ENCODE measurements around the gene STK31.

The STK31 gene

GRCh38 chr7:23783115-23783514 is 73.1 kb downstream of the STK31 start:
- Histone ChIP-seq H3K27ac (ENCODE audit: low read length) (no peak overlapping the region), H2AFZ (ENCODE audit: low read depth, low read length) (no peak overlapping the region), H3K36me3 (replicated peaks; ENCODE audit: low read depth, low read length) (no peaks in the 10 kb centered on the region), H3K9ac (ENCODE audit: low read length) (no peak overlapping the region), H4K20me1 (ENCODE audit: insufficient read depth, low read length) (no peaks in the 10 kb centered on the region), H3K27me3 (ENCODE audit: low read depth, low read length) (no peaks in the 10 kb centered on the region), H3K4me3 (ENCODE audit: low read length) (no peak overlapping the region), H3K79me2 (ENCODE audit: low read length) (no peaks in the 10 kb centered on the region), H3K9me3 (ENCODE audit: insufficient read depth, low read length) (no peaks in the 10 kb centered on the region), H3K4me1 (ENCODE audit: low read length) (peaks cover 4% of the 10 kb centered on the region; the same call in 1 of the 2 replicates), H3K4me2 (ENCODE audit: low read length) (no peak overlapping the region)
- TF ChIP-seq CTCF (IDR thresholded peaks at IDR 0.05; ENCODE audit: low read depth, low read length) (no peak), EZH2phosphoT487 (IDR thresholded peaks at IDR 0.05; ENCODE audit: low read depth) (no peak)

GRCh38 chr7:23787272-23787671 is 77.3 kb downstream of the STK31 start:
- Histone ChIP-seq H3K36me3 (replicated peaks; ENCODE audit: low read depth, low read length) (no peaks in the 10 kb centered on the region), H3K4me1 (ENCODE audit: low read length) (peaks cover 4% of the 10 kb centered on the region; the same call in 1 of the 2 replicates), H2AFZ (ENCODE audit: low read depth, low read length) (no peak overlapping the region), H3K4me3 (ENCODE audit: low read length) (no peak overlapping the region), H3K9ac (ENCODE audit: low read length) (no peak overlapping the region), H3K9me3 (ENCODE audit: insufficient read depth, low read length) (no peaks in the 10 kb centered on the region), H3K79me2 (ENCODE audit: low read length) (no peaks in the 10 kb centered on the region), H3K4me2 (ENCODE audit: low read length) (no peak overlapping the region), H3K27me3 (ENCODE audit: low read depth, low read length) (no peaks in the 10 kb centered on the region), H3K27ac (ENCODE audit: low read length) (no peak overlapping the region), H4K20me1 (ENCODE audit: insufficient read depth, low read length) (no peaks in the 10 kb centered on the region)
- TF ChIP-seq EZH2phosphoT487 (IDR thresholded peaks at IDR 0.05; ENCODE audit: low read depth): no peak
- no peak for TF ChIP-seq CTCF (IDR thresholded peaks at IDR 0.05; ENCODE audit: low read depth, low read length)

- no peak overlapping the region for H2AFZ ChIP-seq (ENCODE audit: low read depth, low read length)
- TF ChIP-seq EZH2phosphoT487 (IDR thresholded peaks at IDR 0.05; ENCODE audit: low read depth): no peak
- TF ChIP-seq CTCF (IDR thresholded peaks at IDR 0.05; ENCODE audit: low read depth, low read length): no peak
- H3K36me3 ChIP-seq (replicated peaks; ENCODE audit: low read depth, low read length): no peaks in the 10 kb centered on the region
- no peak overlapping the region for H3K9ac ChIP-seq (ENCODE audit: low read length)
- H3K4me1 ChIP-seq (ENCODE audit: low read length): peaks cover 4% of the 10 kb centered on the region; the same call in 1 of the 2 replicates
- H3K4me2 ChIP-seq (ENCODE audit: low read length): no peak overlapping the region
- H3K4me3 ChIP-seq (ENCODE audit: low read length): no peak overlapping the region
- no peaks in the 10 kb centered on the region for H3K27me3 ChIP-seq (ENCODE audit: low read depth, low read length)
- no peak overlapping the region for H3K27ac ChIP-seq (ENCODE audit: low read length)
- no peaks in the 10 kb centered on the region for H3K79me2 ChIP-seq (ENCODE audit: low read length)
- H4K20me1 ChIP-seq (ENCODE audit: insufficient read depth, low read length): no peaks in the 10 kb centered on the region
- no peaks in the 10 kb centered on the region for H3K9me3 ChIP-seq (ENCODE audit: insufficient read depth, low read length)
These were observed 78.8 kb downstream of the STK31 start for GRCh38 chr7:23788843-23789242.

- no peaks in the 10 kb centered on the region for H3K79me2 ChIP-seq (ENCODE audit: low read length)
- H3K9me3 ChIP-seq (ENCODE audit: insufficient read depth, low read length): no peaks in the 10 kb centered on the region
- H3K36me3 ChIP-seq (replicated peaks; ENCODE audit: low read depth, low read length): no peaks in the 10 kb centered on the region
- H3K4me3 ChIP-seq (ENCODE audit: low read length): no peak overlapping the region
- peaks cover 4% of the 10 kb centered on the region; the same call in 1 of the 2 replicates for H3K4me1 ChIP-seq (ENCODE audit: low read length)
- no peak overlapping the region for H2AFZ ChIP-seq (ENCODE audit: low read depth, low read length)
- H3K27me3 ChIP-seq (ENCODE audit: low read depth, low read length): no peaks in the 10 kb centered on the region
- H3K4me2 ChIP-seq (ENCODE audit: low read length): no peak overlapping the region
- H4K20me1 ChIP-seq (ENCODE audit: insufficient read depth, low read length): no peaks in the 10 kb centered on the region
- no peak overlapping the region for H3K27ac ChIP-seq (ENCODE audit: low read length)
- H3K9ac ChIP-seq (ENCODE audit: low read length): no peak overlapping the region
- TF ChIP-seq EZH2phosphoT487 (IDR thresholded peaks at IDR 0.05; ENCODE audit: low read depth) (no peak), CTCF (IDR thresholded peaks at IDR 0.05; ENCODE audit: low read depth, low read length) (no peak)
These were observed 81.7 kb downstream of the STK31 start for GRCh38 chr7:23791721-23792120.

Data from OCI-LY3 (cell line).